Skeletal muscle cell (primary cell): Measurements from ENCODE around the gene ICE2.

ENCODE experiments used
- DNase-seq: peaks from one replicate; pipeline ENCODE4 v3.0.0-alpha.2; 2010; ENCODE audit warnings: low read depth
- H3K4me3 ChIP-seq: 2 replicates; pipeline ENCODE4 v1.5.1; 2011; ENCODE audit warnings: low read depth, mild to moderate bottlenecking, control low read depth, low read length, moderate library complexity

Gene ICE2, protein sequence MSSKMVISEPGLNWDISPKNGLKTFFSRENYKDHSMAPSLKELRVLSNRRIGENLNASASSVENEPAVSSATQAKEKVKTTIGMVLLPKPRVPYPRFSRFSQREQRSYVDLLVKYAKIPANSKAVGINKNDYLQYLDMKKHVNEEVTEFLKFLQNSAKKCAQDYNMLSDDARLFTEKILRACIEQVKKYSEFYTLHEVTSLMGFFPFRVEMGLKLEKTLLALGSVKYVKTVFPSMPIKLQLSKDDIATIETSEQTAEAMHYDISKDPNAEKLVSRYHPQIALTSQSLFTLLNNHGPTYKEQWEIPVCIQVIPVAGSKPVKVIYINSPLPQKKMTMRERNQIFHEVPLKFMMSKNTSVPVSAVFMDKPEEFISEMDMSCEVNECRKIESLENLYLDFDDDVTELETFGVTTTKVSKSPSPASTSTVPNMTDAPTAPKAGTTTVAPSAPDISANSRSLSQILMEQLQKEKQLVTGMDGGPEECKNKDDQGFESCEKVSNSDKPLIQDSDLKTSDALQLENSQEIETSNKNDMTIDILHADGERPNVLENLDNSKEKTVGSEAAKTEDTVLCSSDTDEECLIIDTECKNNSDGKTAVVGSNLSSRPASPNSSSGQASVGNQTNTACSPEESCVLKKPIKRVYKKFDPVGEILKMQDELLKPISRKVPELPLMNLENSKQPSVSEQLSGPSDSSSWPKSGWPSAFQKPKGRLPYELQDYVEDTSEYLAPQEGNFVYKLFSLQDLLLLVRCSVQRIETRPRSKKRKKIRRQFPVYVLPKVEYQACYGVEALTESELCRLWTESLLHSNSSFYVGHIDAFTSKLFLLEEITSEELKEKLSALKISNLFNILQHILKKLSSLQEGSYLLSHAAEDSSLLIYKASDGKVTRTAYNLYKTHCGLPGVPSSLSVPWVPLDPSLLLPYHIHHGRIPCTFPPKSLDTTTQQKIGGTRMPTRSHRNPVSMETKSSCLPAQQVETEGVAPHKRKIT

GRCh38 chr15:60478566-60479360 is at the start of gene ICE2:
ICE2 (minus strand) TSS chr15:60479142; CDS start chr15:60477977, 1,165 bp downstream.
- peak within 1 kb of the TSS; percentile 65 for H3K4me3 ChIP-seq
- peak; percentile 81 for DNase-seq

- no peak overlapping the region for H3K4me3 ChIP-seq
- DNase-seq: no peak
Observed at GRCh38 chr15:60528530-60528929, 49.6 kb upstream of the ICE2 start.

DNA sequence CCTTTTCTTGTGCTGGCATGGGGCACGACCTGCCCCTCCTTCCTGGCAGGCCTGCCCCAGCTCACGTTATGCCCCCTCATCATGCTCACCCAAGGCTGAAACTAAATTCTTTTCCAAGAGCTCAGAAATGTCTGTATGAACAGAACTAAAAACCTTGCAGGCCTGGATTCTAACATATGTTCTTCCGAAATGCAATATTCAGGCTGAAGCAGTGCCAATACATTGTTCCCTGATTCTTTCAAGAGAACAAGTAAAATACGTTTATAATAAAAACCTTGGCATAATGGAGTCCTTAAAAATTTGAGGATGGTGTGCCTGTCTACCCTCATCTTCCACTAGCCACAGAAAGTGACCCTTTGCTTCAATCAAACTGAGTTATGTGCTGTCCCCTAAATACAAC is 48.5 kb upstream of the ICE2 start:
- no peak overlapping the region for H3K4me3 ChIP-seq
- DNase-seq: no peak

DNA sequence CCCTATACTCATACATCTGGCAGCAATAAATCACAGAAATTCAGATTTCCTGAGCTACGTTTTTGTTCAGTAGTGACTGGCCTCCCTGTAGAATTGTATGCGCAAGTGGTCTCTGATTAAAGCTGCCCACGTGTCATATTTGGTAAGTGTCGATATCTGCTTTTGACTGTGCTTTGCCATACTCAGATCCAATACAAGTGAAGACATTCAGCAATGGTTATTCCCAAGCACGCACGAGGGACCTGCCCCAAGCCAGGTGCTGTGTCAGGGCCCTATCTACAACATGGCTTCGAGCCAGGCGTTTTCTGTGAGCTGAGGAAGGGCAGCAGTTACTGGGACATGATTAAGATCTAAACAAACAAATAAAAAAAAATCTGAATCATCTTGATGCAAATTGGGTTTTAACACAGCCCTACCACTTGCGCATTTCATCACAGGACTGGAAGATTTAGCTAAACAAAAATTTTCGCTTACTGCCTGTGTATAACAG is 47.2 kb upstream of the ICE2 start:
- DNase-seq: peak; percentile 71
- H3K4me3 ChIP-seq: no peak overlapping the region

DNA sequence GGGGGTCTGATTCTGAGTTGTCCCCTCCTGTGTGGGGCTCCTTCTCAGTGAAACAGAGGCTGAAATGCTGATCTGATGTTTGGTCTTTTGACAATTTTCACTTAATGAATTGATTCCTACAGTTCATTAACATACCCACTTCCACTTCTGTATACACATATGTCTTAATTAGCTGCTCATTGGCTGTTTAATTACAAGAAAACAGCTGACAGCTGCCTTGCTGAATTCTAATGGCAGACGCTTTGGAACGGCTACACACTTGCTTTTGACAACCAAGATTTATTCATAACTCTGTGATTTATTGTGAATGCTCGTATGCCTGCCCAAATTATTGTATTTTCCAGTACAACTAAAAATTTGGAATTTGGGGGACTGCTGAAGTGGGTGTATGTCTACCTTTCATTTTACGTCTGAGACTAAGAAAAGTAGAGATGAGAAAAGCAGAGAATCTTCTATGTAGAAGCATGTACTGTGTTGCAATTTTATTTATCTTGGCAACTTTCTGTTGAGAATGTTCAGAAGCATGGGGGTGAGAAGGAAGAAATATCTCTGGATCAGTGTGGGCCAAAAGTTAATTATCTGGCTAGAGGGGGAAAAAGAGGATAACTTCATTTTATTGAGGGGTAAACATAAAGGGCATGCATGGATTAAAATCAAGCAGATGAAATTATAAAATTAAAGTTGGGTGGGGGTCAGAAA is 46.5 kb upstream of the ICE2 start:
- H3K4me3 ChIP-seq: no peak overlapping the region
- DNase-seq: no peak

GRCh38 chr15:60523056-60523455 is 44.1 kb upstream of the ICE2 start:
- DNase-seq: no peak
- no peak overlapping the region for H3K4me3 ChIP-seq

DNA sequence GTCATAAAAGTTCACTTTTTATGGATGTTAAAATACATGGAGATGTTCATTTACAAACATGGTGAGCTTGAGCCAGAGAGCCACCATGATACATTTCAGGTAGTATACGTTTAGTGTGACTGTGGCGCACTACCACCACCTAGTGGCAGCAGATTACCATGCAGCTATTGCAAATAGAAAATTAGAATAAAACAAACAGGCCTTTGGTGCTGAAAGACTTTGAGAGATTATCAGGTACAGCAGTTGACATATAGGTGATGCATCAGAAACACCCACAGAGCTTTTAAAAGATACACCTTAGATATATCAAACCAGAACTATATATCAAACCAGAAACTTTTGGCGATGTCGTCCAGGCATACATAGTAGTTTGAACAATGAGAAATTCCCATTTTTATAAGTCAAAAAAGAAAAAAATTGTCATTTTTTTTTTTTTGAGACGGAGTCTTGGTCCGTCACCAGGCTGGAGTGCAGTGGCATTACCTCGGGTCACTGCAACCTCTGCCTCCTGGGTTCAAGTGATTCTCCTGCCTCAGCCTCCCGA is 42.0 kb upstream of the ICE2 start:
- no peak for DNase-seq

DNA sequence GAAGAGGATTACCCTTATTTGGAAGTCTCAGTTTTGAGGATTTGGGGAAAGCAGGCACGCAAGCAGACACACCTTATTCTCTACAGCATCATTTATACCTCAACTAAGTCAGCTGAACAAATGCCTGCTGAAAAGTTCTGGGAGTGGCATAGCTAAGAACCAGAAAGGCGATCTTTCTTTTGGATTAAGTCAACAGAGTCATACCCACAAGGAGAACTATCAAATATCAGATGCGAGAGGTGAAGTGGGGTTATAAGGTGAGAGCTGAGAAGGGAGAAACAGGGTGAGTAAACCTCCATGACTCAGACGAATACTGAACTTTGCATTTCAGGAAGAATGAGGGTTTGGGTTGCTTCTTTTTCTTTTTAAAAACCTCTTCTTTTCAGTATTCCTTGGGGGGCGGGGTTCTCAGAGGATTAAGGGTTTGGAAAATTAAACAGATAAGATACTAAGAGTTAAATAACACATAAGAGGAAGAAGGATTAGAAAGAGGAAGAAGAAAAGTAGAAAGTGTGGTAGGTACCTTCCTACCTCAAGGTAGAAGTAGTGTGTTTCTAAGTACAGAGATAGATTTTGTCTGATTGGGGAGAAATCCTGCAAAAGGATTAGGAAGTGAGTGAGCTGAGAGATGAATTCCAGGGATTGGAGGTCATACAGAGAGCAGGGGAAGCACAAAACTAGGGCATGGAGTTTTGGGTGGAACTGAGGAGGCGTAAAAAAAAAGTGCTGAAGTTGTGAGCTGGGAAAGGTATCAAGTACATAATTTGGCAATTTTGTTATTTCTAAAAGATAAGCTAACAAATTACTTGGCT is 41.3 kb upstream of the ICE2 start:
- no peak for DNase-seq
- no peak overlapping the region for H3K4me3 ChIP-seq

More for the DNA sequence above, 42.0 kb upstream of the ICE2 start:
- no peak overlapping the region for H3K4me3 ChIP-seq

GRCh38 chr15:60519218-60519617 is 40.3 kb upstream of the ICE2 start:
- H3K4me3 ChIP-seq: no peak overlapping the region
- no peak for DNase-seq

GRCh38 chr15:60518511-60518910 is 39.6 kb upstream of the ICE2 start:
- no peak for DNase-seq
- H3K4me3 ChIP-seq: no peak overlapping the region

DNA sequence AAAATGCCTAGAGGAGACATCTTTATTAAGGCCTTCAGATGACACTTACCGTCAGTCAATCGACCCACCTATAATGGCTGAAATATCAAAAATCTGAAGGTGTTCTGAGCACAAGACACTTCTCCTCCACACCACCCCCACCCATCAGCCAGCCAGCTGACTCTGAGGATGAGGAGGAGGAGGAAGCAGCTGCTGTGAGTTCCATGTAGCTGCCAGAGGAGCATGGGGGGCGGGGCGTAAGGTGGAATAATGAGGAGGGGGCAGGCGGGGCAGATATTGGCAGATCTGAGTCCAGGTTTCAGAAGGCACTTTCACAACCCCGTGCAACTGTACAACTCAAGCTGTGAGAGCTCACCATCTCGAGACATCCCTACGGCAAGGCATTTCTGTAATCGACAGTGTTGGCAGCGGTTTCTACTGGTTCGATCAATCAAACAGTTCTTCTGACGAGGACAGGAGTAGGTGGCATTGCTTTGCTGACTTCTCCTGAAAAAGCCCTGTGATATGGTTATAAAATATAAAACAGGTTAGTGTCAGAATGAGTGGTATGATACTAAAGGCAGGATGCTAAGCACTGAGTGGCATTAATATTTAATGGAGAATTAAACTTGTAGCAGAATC is 35.4 kb upstream of the ICE2 start:
- DNase-seq: no peak
- no peak overlapping the region for H3K4me3 ChIP-seq

DNA sequence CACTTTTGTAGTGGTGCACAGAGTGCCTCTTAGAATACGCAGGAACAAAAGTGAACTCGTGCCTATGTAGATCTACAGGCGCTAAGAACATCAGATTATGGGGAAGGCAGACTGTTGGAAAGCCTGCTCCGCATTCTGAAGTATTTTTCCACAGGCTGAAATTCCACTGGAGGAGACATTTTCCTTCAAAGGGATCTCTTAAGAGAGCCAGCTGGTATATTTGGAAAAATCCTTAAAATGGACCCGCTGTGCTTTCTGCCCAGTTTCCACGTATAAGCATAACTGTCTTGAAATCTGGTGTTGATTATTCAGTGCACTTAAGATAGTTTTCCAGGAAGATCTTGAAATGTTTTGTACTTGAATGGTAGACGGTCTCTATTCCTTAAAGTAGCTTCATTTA is 34.7 kb upstream of the ICE2 start:
- DNase-seq: no peak
- no peak overlapping the region for H3K4me3 ChIP-seq

DNA sequence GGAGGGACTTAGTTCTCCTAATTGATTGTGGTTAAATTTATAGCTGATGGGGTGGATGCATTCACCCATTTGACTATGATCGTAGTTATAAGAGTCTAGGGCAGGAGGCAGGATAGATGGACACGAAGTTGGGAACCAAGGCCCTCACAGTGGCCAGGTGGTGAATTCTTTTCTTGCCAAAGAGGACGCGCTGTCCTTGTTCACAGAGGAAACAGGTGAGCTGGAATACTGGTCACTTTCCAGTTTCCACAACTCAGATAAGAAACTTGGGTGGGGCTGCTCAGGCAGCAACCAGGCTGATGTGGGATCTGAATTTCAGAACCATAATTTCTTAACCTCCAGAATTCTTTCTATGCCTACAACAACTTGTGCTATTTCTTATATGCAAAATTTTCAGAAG is 34.0 kb upstream of the ICE2 start:
- H3K4me3 ChIP-seq: no peak overlapping the region
- DNase-seq: no peak

GRCh38 chr15:60511351-60512031 is 32.5 kb upstream of the ICE2 start:
- no peak overlapping the region for H3K4me3 ChIP-seq
- no peak for DNase-seq

- no peak overlapping the region for H3K4me3 ChIP-seq
Observed at GRCh38 chr15:60510006-60510405, 31.1 kb upstream of the ICE2 start.

DNA sequence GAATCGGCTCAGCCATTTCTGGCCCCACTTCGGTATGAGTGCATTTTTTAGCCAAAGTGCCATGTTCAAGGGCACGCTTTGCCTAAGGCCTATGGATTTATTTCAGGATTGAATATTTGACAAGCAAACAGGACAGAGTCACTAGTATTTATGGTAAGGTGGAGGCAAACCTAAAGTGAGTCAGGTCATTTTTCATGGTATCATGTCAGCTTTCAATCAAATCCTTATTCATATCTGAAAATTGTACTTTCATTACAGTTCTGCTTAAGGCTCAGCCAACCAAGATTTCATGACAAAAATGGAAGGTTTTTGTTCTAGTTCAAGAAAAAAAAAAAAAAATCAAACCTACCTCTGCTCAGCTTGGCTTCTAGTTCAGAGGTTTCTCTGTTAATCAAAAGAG is 30.5 kb upstream of the ICE2 start:
- DNase-seq: no peak
- no peak overlapping the region for H3K4me3 ChIP-seq

More at GRCh38 chr15:60510006-60510405, 31.1 kb upstream of the ICE2 start:
- no peak for DNase-seq

DNA sequence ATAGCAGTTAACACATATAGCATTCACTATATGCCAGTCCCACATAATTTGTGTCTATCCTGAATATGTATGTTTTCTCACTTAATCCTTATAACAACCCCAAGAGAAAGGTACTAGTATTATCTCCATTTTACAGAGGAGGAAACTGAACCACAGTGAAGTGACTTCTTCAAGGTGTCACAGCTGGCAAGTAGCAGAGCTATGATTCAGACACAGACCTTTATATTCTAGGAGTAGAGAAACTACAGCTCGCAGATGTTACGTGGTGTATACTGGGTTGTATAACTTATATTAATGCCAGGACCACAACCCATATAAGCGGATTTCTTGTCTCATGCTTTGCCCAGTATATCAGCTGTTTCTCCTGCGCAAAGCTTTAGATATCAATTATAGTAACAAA is 29.5 kb upstream of the ICE2 start:
- no peak for DNase-seq
- no peak overlapping the region for H3K4me3 ChIP-seq
